ENCODE measurements around the gene ZNF341. TPM values are rescaled to one million over a fixed set of nuclear protein-coding genes. Genes with fewer than 3 reads are reported as not detected.

The ZNF341 gene
- total and polyA plus RNA-seq, 2 experiments from 2014 or later: 2.3 to 2.8 TPM

DNA sequence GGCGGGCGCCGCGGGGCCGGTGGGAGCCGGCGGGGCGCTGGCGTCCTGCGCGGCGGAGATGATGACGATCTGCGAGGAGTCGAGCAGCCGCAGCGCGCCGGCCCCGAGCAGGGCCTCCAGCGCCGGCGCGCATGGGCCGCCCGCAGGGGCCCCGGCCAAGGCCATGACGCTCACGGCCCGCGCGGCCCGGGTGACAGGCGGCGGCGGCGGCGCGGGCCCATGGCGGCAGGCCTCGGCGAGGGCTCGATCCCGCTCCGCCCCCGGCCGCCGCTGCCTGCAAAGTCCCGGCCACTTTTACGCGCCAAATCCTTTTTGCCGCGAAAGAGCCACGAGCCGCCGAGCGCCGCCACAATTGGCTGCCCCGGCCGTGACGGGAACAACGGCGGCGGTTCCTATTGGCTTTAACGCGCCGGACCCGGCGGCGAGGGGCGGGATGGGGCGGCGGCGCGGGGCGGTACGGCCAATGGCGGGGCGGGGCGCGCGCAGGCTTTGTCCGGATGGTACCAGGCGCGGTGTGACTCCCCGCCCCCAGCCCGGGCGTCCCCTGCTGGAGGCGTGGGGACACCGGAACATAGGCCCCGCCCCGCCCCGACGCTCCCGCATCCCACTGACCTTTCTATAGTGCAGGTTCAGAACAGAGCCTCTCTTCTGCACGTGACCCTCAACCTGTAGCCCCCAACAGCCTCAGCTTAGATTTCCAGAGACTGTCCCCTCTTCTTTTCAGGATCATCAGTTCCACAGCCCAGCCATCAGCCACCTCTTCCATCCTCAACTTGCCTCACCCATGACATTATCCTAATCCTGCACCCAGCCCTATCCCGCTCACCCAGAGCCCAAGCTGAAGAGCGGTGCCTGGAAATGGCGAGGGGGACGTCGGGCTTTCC lies 45.5 kb upstream of the ZNF341 start, which contains the start of gene E2F1:
TSS of gene E2F1 (minus strand) at position 286 of the 884 bp plus-strand sequence. CDS start at position 165, 121 bp downstream.
- no peaks in the 10 kb centered on the region for H3K27me3 ChIP-seq (replicated peaks; ENCODE audit: insufficient read depth)
- H3F3A ChIP-seq (ENCODE audit: insufficient read depth): no peaks in the 10 kb centered on the region; the same call in 1 of the 2 replicates
- in situ Hi-C loops (cut with MboI): no loop called here
- H3K36me3 ChIP-seq (ENCODE audit: low read depth): no peaks in the 10 kb centered on the region
- peak within 1 kb of the TSS; percentile 71 for H3K4me3 ChIP-seq
- H3K4me1 ChIP-seq (ENCODE audit: insufficient read depth): peaks cover 8% of the 10 kb centered on the region
- 8 to 9% methylated on average over 38 to 58 of the region's 101 CpGs for WGBS, 2 experiments (ENCODE audit: low coverage in 1 of 2, low lambda C conversion rate in 2 of 2, missing lambda C conversion rate in 2 of 2)
- H2AFZ ChIP-seq: peak within 1 kb of the TSS; percentile 84
- TF ChIP-seq EZH2 (IDR thresholded peaks at IDR 0.05; ENCODE audit: insufficient read depth, poor library complexity, severe bottlenecking): no peak
- TF ChIP-seq EZH2phosphoT487 (IDR thresholded peaks at IDR 0.05; ENCODE audit: insufficient read depth, low read depth): no peak
- no peaks in the 10 kb centered on the region for H3K9me3 ChIP-seq (ENCODE audit: low read depth)
- H3K79me2 ChIP-seq (ENCODE audit: insufficient read depth): peaks cover 22% of the 10 kb centered on the region
- peak within 1 kb of the TSS; percentile 66 for H3K9ac ChIP-seq
- H3K4me2 ChIP-seq (ENCODE audit: unreplicated experiment): peak within 1 kb of the TSS; percentile 62
- no peaks in the 10 kb centered on the region for H4K20me1 ChIP-seq (ENCODE audit: insufficient read depth)
- DNase-seq: peak; percentile 98
- H3K27ac ChIP-seq: peak within 1 kb of the TSS; percentile 30; the same call in 1 of the 2 replicates
- no peaks in the 10 kb centered on the region for H3K9me2 ChIP-seq (ENCODE audit: insufficient read depth)

DNA sequence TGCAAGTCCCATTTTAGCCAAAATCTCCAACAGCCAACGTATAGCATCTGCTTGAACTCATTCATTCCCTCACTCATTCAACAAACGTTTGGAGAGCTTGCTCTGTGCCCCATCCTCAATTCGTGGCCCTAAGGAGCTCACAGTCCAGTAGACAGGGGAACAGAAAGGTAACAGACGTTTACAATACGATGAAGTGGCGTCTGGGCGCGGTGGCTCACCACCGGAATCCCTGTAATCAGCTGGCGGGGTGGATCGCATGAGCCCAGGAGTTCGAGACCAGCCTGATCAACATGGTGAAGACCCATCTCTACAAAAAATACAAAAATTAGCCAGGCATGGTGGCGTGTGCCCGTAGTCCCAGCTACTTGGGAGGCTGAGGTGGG lies 44.8 kb upstream of the ZNF341 start:
- TF ChIP-seq EZH2 (IDR thresholded peaks at IDR 0.05; ENCODE audit: insufficient read depth, poor library complexity, severe bottlenecking): no peak
- TF ChIP-seq EZH2phosphoT487 (IDR thresholded peaks at IDR 0.05; ENCODE audit: insufficient read depth, low read depth): no peak
- WGBS, 2 experiments (ENCODE audit: low coverage in 1 of 2, low lambda C conversion rate in 2 of 2, missing lambda C conversion rate in 2 of 2): 91% methylated on average over 14 of the region's 14 CpGs
- no peaks in the 10 kb centered on the region for H4K20me1 ChIP-seq (ENCODE audit: insufficient read depth)
- H3K9ac ChIP-seq: no peak overlapping the region
- H3K27ac ChIP-seq: no peak overlapping the region
- peaks cover 8% of the 10 kb centered on the region for H3K4me1 ChIP-seq (ENCODE audit: insufficient read depth)
- no peaks in the 10 kb centered on the region for H3K9me3 ChIP-seq (ENCODE audit: low read depth)
- H3K4me3 ChIP-seq: peak overlapping the region; percentile 71; the same call in 1 of the 2 replicates
- H2AFZ ChIP-seq: peak overlapping the region; percentile 84
- H3K27me3 ChIP-seq (replicated peaks; ENCODE audit: insufficient read depth): no peaks in the 10 kb centered on the region
- no peaks in the 10 kb centered on the region for H3K36me3 ChIP-seq (ENCODE audit: low read depth)
- H3K4me2 ChIP-seq (ENCODE audit: unreplicated experiment): peak overlapping the region; percentile 50
- H3K9me2 ChIP-seq (ENCODE audit: insufficient read depth): no peaks in the 10 kb centered on the region
- DNase-seq: no peak
- H3K79me2 ChIP-seq (ENCODE audit: insufficient read depth): peaks cover 22% of the 10 kb centered on the region
- in situ Hi-C loops (cut with MboI): no loop called here
- H3F3A ChIP-seq (ENCODE audit: insufficient read depth): no peaks in the 10 kb centered on the region; the same call in 1 of the 2 replicates

DNA sequence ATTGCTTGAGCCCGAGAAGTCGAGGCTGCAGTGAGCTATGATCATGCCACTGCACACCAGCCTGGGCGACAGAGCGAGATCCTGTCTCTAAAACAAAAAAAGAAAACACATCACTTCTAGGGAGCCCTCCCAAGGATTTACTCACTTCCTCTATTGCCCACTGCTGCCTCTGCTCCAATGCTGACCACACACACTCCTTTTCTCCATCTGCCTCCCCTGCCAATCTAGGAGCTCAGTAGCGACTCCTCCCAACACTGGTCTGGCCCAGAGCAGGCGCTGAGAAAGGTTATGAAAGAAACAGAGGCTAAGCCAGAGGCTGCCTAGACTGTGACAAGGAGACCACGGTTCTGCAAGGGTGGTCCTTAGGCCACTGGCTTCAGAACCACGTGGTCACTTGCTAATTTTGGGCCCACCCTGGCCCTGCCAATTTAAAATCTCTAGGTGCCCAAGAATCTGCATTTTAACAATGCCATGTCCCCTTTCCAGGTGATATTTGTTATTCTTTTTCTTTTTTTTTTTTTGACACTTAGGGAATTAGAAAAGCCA lies 44.4 kb upstream of the ZNF341 start:
- TF ChIP-seq EZH2 (IDR thresholded peaks at IDR 0.05; ENCODE audit: insufficient read depth, poor library complexity, severe bottlenecking) (no peak), EZH2phosphoT487 (IDR thresholded peaks at IDR 0.05; ENCODE audit: insufficient read depth, low read depth) (no peak)
- 71% methylated on average over 8 of the region's 8 CpGs for WGBS, 2 experiments (ENCODE audit: low coverage in 1 of 2, low lambda C conversion rate in 2 of 2, missing lambda C conversion rate in 2 of 2)
- Histone ChIP-seq H3K9me3 (ENCODE audit: low read depth) (no peaks in the 10 kb centered on the region), H3F3A (ENCODE audit: insufficient read depth) (no peaks in the 10 kb centered on the region; the same call in 1 of the 2 replicates), H3K4me2 (ENCODE audit: unreplicated experiment) (no peak overlapping the region), H3K27ac (no peak overlapping the region), H3K27me3 (replicated peaks; ENCODE audit: insufficient read depth) (no peaks in the 10 kb centered on the region), H3K9me2 (ENCODE audit: insufficient read depth) (no peaks in the 10 kb centered on the region), H3K4me1 (ENCODE audit: insufficient read depth) (peaks cover 8% of the 10 kb centered on the region), H4K20me1 (ENCODE audit: insufficient read depth) (no peaks in the 10 kb centered on the region), H3K4me3 (no peak overlapping the region), H2AFZ (peak overlapping the region; percentile 84; the same call in 1 of the 2 replicates), H3K36me3 (ENCODE audit: low read depth) (no peaks in the 10 kb centered on the region), H3K79me2 (ENCODE audit: insufficient read depth) (peaks cover 22% of the 10 kb centered on the region), H3K9ac (no peak overlapping the region)
- peak; percentile 22 for DNase-seq
- in situ Hi-C loops (cut with MboI): no loop called here

DNA sequence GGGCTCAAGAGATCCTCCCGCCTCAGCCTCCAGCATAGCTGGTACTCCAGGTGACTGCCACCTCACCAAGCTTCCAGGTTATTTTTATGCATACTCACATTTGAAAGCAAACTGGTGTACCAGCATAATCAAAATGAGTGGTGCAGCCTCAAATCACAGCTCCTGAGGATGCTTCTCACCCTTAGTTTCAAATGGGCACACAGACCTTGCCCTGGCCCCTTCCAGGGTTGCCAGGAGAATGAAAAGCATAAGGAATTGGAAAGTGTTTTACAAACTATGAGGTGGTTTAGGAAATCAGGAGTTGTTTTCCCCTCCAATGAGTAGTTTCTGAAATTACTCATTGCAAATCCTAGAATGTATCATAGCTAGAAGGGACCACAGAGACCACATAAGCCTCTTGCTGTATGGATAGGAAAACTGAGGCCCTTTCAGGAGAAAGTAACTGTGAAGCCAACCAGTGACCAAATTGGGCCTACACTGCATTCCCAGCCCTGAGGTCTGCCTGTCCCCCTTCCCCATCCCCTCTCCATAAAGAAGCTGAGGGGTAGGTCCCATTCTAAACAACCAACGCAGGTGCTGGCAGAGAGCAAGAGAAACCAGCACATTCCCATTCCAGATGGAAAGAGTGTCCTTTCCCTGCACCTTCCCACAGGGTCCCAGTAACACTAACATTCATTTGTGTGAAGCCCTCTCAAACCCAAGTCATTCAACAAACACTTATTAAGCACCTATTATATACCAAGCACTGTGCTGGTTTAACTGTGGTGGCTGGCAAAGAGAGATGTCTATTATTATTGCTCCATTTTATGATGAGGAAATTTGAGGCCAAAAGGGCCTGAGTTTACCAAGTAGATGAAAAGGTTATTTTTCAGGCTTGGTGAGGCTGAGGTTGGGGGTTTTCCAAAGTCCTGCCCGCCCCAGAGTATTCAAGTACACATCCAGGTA lies 43.5 kb upstream of the ZNF341 start:
- no peak overlapping the region for H3K27ac ChIP-seq
- H3K9me2 ChIP-seq (ENCODE audit: insufficient read depth): no peaks in the 10 kb centered on the region
- H3K4me2 ChIP-seq (ENCODE audit: unreplicated experiment): no peak overlapping the region
- in situ Hi-C loops (cut with MboI): no loop called here
- no peaks in the 10 kb centered on the region for H3K36me3 ChIP-seq (ENCODE audit: low read depth)
- H3K9ac ChIP-seq: no peak overlapping the region
- 95 to 97% methylated on average over 3 of the region's 3 CpGs for WGBS, 2 experiments (ENCODE audit: low coverage in 1 of 2, low lambda C conversion rate in 2 of 2, missing lambda C conversion rate in 2 of 2)
- no peak overlapping the region for H3K4me3 ChIP-seq
- H3K4me1 ChIP-seq (ENCODE audit: insufficient read depth): peaks cover 8% of the 10 kb centered on the region
- H3F3A ChIP-seq (ENCODE audit: insufficient read depth): no peaks in the 10 kb centered on the region; the same call in 1 of the 2 replicates
- no peak for DNase-seq
- no peaks in the 10 kb centered on the region for H3K27me3 ChIP-seq (replicated peaks; ENCODE audit: insufficient read depth)
- no peak overlapping the region for H2AFZ ChIP-seq
- H3K9me3 ChIP-seq (ENCODE audit: low read depth): no peaks in the 10 kb centered on the region
- TF ChIP-seq EZH2 (IDR thresholded peaks at IDR 0.05; ENCODE audit: insufficient read depth, poor library complexity, severe bottlenecking): no peak
- TF ChIP-seq EZH2phosphoT487 (IDR thresholded peaks at IDR 0.05; ENCODE audit: insufficient read depth, low read depth): no peak
- peaks cover 15% of the 10 kb centered on the region; the same call in 1 of the 2 replicates for H3K79me2 ChIP-seq (ENCODE audit: insufficient read depth)
- no peaks in the 10 kb centered on the region for H4K20me1 ChIP-seq (ENCODE audit: insufficient read depth)
